ENCODE measurements around the gene PDE3A. TPM values are rescaled to one million over a fixed set of nuclear protein-coding genes. Genes with fewer than 3 reads are reported as not detected.

The PDE3A gene
- total RNA-seq, 2 experiments from 2014 or later = not detected

GRCh38 chr12:20629414-20630156 lies 261.2 kb downstream of the PDE3A start:
- ChIA-PET CTCF (ENCODE audit: unreplicated experiment) (no interaction called here), POLR2A (no interaction called here)
- no TSS peak for BruUV-seq (replicated peaks)
- Histone ChIP-seq H3K4me2 (ENCODE audit: low read length) (no peak overlapping the region), H3K9me2 (ENCODE audit: insufficient read depth, low read length) (no peaks in the 10 kb centered on the region), H3K4me3 (ENCODE audit: low read depth, low read length, poor library complexity, severe bottlenecking) (no peak overlapping the region), H2AFZ (ENCODE audit: low read length) (no peak overlapping the region), H3K4me1 (ENCODE audit: insufficient read depth, low read length, poor library complexity, severe bottlenecking) (no peaks in the 10 kb centered on the region), H4K20me1 (ENCODE audit: insufficient read depth, low read length) (no peaks in the 10 kb centered on the region), H3K27ac (ENCODE audit: low read depth, low read length, poor library complexity, severe bottlenecking) (no peak overlapping the region), H3K36me3 (ENCODE audit: insufficient read depth, low read length) (no peaks in the 10 kb centered on the region), H3K9me3 (ENCODE audit: low read length) (no peaks in the 10 kb centered on the region), H3K79me2 (ENCODE audit: insufficient read depth, low read depth, low read length) (no peaks in the 10 kb centered on the region)
- TF ChIP-seq CTCF (conservative IDR thresholded peaks at IDR 0.05; ENCODE audit: low read length) (no peak), EZH2phosphoT487 (IDR thresholded peaks at IDR 0.05; ENCODE audit: borderline replicate concordance, low read depth, low read length) (no peak)
- intact Hi-C loops (cut with micrococcal nuclease; ENCODE audit: unreplicated experiment) = no loop called here
- DNase-seq (ENCODE audit: low spot score) = no peak

GRCh38 chr12:20631711-20632110 lies 263.4 kb downstream of the PDE3A start:
- H3K9me2 ChIP-seq (ENCODE audit: insufficient read depth, low read length) = no peaks in the 10 kb centered on the region
- no peaks in the 10 kb centered on the region for H3K9me3 ChIP-seq (ENCODE audit: low read length)
- H3K4me1 ChIP-seq (ENCODE audit: insufficient read depth, low read length, poor library complexity, severe bottlenecking) = no peaks in the 10 kb centered on the region
- TF ChIP-seq CTCF (conservative IDR thresholded peaks at IDR 0.05; ENCODE audit: low read length) (no peak), EZH2phosphoT487 (IDR thresholded peaks at IDR 0.05; ENCODE audit: borderline replicate concordance, low read depth, low read length) (no peak)
- intact Hi-C loops (cut with micrococcal nuclease; ENCODE audit: unreplicated experiment) = no loop called here
- no peak for DNase-seq (ENCODE audit: low spot score)
- no peaks in the 10 kb centered on the region for H3K36me3 ChIP-seq (ENCODE audit: insufficient read depth, low read length)
- no peak overlapping the region for H3K4me2 ChIP-seq (ENCODE audit: low read length)
- no peaks in the 10 kb centered on the region for H4K20me1 ChIP-seq (ENCODE audit: insufficient read depth, low read length)
- no peaks in the 10 kb centered on the region for H3K79me2 ChIP-seq (ENCODE audit: insufficient read depth, low read depth, low read length)
- ChIA-PET CTCF (ENCODE audit: unreplicated experiment) (no interaction called here), POLR2A (no interaction called here)
- no peak overlapping the region for H3K27ac ChIP-seq (ENCODE audit: low read depth, low read length, poor library complexity, severe bottlenecking)
- BruUV-seq (replicated peaks) = no TSS peak
- no peak overlapping the region for H2AFZ ChIP-seq (ENCODE audit: low read length)
- H3K4me3 ChIP-seq (ENCODE audit: low read depth, low read length, poor library complexity, severe bottlenecking) = no peak overlapping the region

DNA sequence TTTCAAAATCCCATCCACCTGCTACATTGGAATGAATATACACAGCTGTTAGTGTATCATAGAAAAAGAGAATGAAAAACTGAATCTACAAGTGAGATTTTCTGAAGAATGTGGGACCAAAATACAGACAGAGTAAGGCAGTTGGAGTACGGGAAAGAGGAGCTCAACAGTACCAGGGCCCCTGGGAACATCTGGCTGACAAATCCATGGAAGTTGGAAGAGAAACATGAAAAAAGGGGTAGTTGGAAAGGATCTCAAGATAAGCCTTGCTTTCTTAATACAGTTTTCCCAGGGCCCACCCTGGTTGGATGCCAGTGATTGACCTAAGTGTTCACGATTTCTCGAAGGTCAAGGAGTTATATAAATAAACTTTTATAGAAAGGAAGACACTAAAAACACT lies 272.8 kb downstream of the PDE3A start:
- intact Hi-C loops (cut with micrococcal nuclease; ENCODE audit: unreplicated experiment) = no loop called here
- no peak overlapping the region for H3K27ac ChIP-seq (ENCODE audit: low read depth, low read length, poor library complexity, severe bottlenecking)
- TF ChIP-seq EZH2phosphoT487 (IDR thresholded peaks at IDR 0.05; ENCODE audit: borderline replicate concordance, low read depth, low read length) (no peak), CTCF (conservative IDR thresholded peaks at IDR 0.05; ENCODE audit: low read length) (no peak)
- H3K79me2 ChIP-seq (ENCODE audit: insufficient read depth, low read depth, low read length) = no peaks in the 10 kb centered on the region
- ChIA-PET POLR2A (interaction anchor here (0.6 to 1.0 kb wide), 4 partner anchors 13 to 93 kb away, joined by 3 to 4 read pairs (median 3); no protein-coding TSS in a partner anchor), CTCF (ENCODE audit: unreplicated experiment) (no interaction called here)
- H3K4me3 ChIP-seq (ENCODE audit: low read depth, low read length, poor library complexity, severe bottlenecking) = no peak overlapping the region
- no peak for DNase-seq (ENCODE audit: low spot score)
- H2AFZ ChIP-seq (ENCODE audit: low read length) = no peak overlapping the region
- no peak overlapping the region for H3K4me2 ChIP-seq (ENCODE audit: low read length)
- no peaks in the 10 kb centered on the region for H3K9me3 ChIP-seq (ENCODE audit: low read length)
- no peaks in the 10 kb centered on the region for H4K20me1 ChIP-seq (ENCODE audit: insufficient read depth, low read length)
- no peaks in the 10 kb centered on the region for H3K4me1 ChIP-seq (ENCODE audit: insufficient read depth, low read length, poor library complexity, severe bottlenecking)
- H3K9me2 ChIP-seq (ENCODE audit: insufficient read depth, low read length) = no peaks in the 10 kb centered on the region
- no peaks in the 10 kb centered on the region for H3K36me3 ChIP-seq (ENCODE audit: insufficient read depth, low read length)
- no TSS peak for BruUV-seq (replicated peaks)
